B cell (primary cell): Measurements from ENCODE around the gene OTUB2. TPM values are rescaled to one million over a fixed set of nuclear protein-coding genes. Genes with fewer than 3 reads are reported as not detected.

Experiments
- ATAC-seq: fragments of 200-7000 bp; cut with Tn5 transposase; one replicate; pipeline ENCODE4 v1.10.0; 2021; ENCODE audit warnings: low read depth, mild to moderate bottlenecking, moderate number of reproducible peaks, moderate library complexity
- CTCF ChIA-PET: fragments of 350-600 bp; sonication (Branson Sonifier 250); formaldehyde crosslinking; loops from one replicate; lab custom pipeline; 2021; ENCODE audit warnings: antibody characterized with exemption, inconsistent platforms; lab: Charles Lee
- POLR2A ChIA-PET: fragments of 350-600 bp; sonication (Branson Sonifier 250); formaldehyde crosslinking; loops from one replicate; lab custom pipeline; 2021; ENCODE audit warnings: antibody characterized with exemption; lab: Charles Lee
- DNase-seq: peaks from one replicate; pipeline ENCODE4 v3.0.0; 2013
- H2AFZ ChIP-seq: 2 replicates; pipeline ENCODE4 v1.6.1; 2012; ENCODE audit warnings: mild to moderate bottlenecking, low read depth, low read length; ENCODE audit not compliant: insufficient read depth, poor library complexity, severe bottlenecking
- H3K27ac ChIP-seq, 2 donors: 1 replicate in 1 of 2; 2 replicates in 1 of 2; pipeline ENCODE4 v1.5.1; 2012 to 2013; ENCODE audit warnings: low read length in 2 of 2, mild to moderate bottlenecking in 2 of 2, moderate library complexity in 1 of 2
- H3K27me3 ChIP-seq, 4 experiments: fragments of 200-600 bp in 1 of 4; sonication (generic) in 1 of 4; replicated peaks in 1 of 4; 1 replicate in 2 of 4; 2 replicates in 2 of 4; pipeline versions ENCODE4 v1.6.1 to v1.7.0; 2013 to 2016; ENCODE audit warnings: low read length in 3 of 4, mild to moderate bottlenecking in 2 of 4, mixed read lengths in 1 of 4, moderate library complexity in 1 of 4; ENCODE audit not compliant: insufficient read depth in 4 of 4, control insufficient read depth in 3 of 4; ENCODE audit errors: control extremely low read depth in 1 of 4
- H3K36me3 ChIP-seq, 2 experiments: replicated peaks in 1 of 2; 1 replicate in 1 of 2; 2 replicates in 1 of 2; pipeline versions ENCODE4 v1.6.1 to v1.7.1; 2013; ENCODE audit warnings: low read length in 1 of 2; ENCODE audit not compliant: insufficient read depth in 2 of 2, control insufficient read depth in 1 of 2; ENCODE audit errors: control extremely low read depth in 1 of 2, extremely low read depth in 1 of 2
- H3K4me1 ChIP-seq, 2 donors: fragments of 200-600 bp in 1 of 2; sonication (generic) in 1 of 2; 1 replicate in 1 of 2; 2 replicates in 1 of 2; pipeline versions ENCODE4 v1.5.1 to v1.6.1; 2013 to 2017; ENCODE audit warnings: low read length in 2 of 2; ENCODE audit not compliant: control insufficient read depth in 2 of 2, insufficient read depth in 2 of 2
- H3K4me2 ChIP-seq: replicated peaks from 2 replicates; pipeline ENCODE3; 2012; ENCODE audit warnings: mild to moderate bottlenecking, low read depth, low read length; ENCODE audit not compliant: poor library complexity, severe bottlenecking
- H3K4me3 ChIP-seq, 5 experiments: fragments of 200-600 bp in 1 of 5; sonication (generic) in 1 of 5; 1 replicate in 3 of 5; 2 replicates in 2 of 5; pipeline versions ENCODE4 v1.5.1 to v1.7.0; 2011 to 2016; ENCODE audit warnings: low read length in 4 of 5, mild to moderate bottlenecking in 4 of 5, low read depth in 2 of 5, control low read depth in 1 of 5, moderate library complexity in 1 of 5; ENCODE audit not compliant: insufficient read depth in 1 of 5; ENCODE audit errors: control extremely low read depth in 1 of 5, extremely low read depth in 1 of 5
- H3K79me2 ChIP-seq: fragments of 200-600 bp; sonication (generic); one replicate; pipeline ENCODE4 v1.6.0; 2016; ENCODE audit warnings: low read length; ENCODE audit not compliant: control insufficient read depth, insufficient read depth
- H3K9ac ChIP-seq: fragments of 200-600 bp; sonication (generic); 2 replicates; pipeline ENCODE4 v1.6.1; 2017; ENCODE audit warnings: mild to moderate bottlenecking, low read length, moderate library complexity
- H3K9me3 ChIP-seq, 3 donors: one replicate each; pipeline versions ENCODE4 v1.6.1 to v1.7.1; 2013; ENCODE audit warnings: low read length in 2 of 3; ENCODE audit not compliant: control insufficient read depth in 2 of 3, insufficient read depth in 1 of 3; ENCODE audit errors: control extremely low read depth in 1 of 3
- H4K20me1 ChIP-seq: 2 replicates; pipeline ENCODE4 v1.6.0; 2012; ENCODE audit warnings: mild to moderate bottlenecking, low read length; ENCODE audit not compliant: insufficient read depth, control insufficient read depth, poor library complexity, severe bottlenecking
- H3K27ac Mint-ChIP-seq: one replicate; pipeline ENCODE4 v1.8.0; 2021; ENCODE audit warnings: mixed read lengths
- H3K27me3 Mint-ChIP-seq: one replicate; pipeline ENCODE4 v1.8.0; 2021; ENCODE audit warnings: mixed read lengths
- H3K4me1 Mint-ChIP-seq: one replicate; pipeline ENCODE4 v1.8.0; 2021; ENCODE audit warnings: mixed read lengths
- H3K4me3 Mint-ChIP-seq: one replicate; pipeline ENCODE4 v1.8.0; 2021; ENCODE audit warnings: mixed read lengths
- H3K9me3 Mint-ChIP-seq: one replicate; pipeline ENCODE4 v1.8.0; 2022; ENCODE audit warnings: mixed read lengths; ENCODE audit not compliant: insufficient read depth
- EZH2 ChIP-seq: IDR thresholded peaks from 2 replicates; pipeline ENCODE4 v1.6.1; 2012; ENCODE audit warnings: borderline replicate concordance, low read depth, mild to moderate bottlenecking, moderate library complexity, low read length; ENCODE audit not compliant: insufficient read depth, poor library complexity, severe bottlenecking
- WGBS: methylation state at CpG from one replicate; pipeline ENCODE4 v1.1.5; 2013; ENCODE audit warnings: missing lambda C conversion rate; ENCODE audit not compliant: insufficient coverage; 5-methylcytosine and 5-hydroxymethylcytosine counted together
- intact Hi-C: fragments of 100-400 bp; cut with micrococcal nuclease; formaldehyde crosslinking; loops from one replicate; pipeline ENCODE4 v1.10.0; 2022
- polyA plus RNA-seq: library from polyadenylated mRNA; depleted of rRNA; stranded (reverse); fragments of >200 nt; gene quantifications from 2 replicates; pipeline ENCODE4 v1.2.3, GENCODE V29; 2012
- total RNA-seq, 2 donors: library from RNA; stranded (reverse); fragments of 120-200 nt in 1 of 2; gene quantifications; 1 replicate in 1 of 2; 2 replicates in 1 of 2; pipeline versions ENCODE4 v1.2.3 to v1.2.4, GENCODE V29; 2013 to 2022
- TF ChIP-seq, protein P1 (sequence below): fragments of 200-600 bp; IDR thresholded peaks from one replicate; pipeline ENCODE4 v1.8.0; 2022; ENCODE audit warnings: antibody characterized with exemption, mild to moderate bottlenecking

OTUB2 gene
- total and polyA plus RNA-seq, 2 donors (not counting 1 experiment from before 2014, with no cell fraction given): 0.04 to 0.17 TPM

DNA sequence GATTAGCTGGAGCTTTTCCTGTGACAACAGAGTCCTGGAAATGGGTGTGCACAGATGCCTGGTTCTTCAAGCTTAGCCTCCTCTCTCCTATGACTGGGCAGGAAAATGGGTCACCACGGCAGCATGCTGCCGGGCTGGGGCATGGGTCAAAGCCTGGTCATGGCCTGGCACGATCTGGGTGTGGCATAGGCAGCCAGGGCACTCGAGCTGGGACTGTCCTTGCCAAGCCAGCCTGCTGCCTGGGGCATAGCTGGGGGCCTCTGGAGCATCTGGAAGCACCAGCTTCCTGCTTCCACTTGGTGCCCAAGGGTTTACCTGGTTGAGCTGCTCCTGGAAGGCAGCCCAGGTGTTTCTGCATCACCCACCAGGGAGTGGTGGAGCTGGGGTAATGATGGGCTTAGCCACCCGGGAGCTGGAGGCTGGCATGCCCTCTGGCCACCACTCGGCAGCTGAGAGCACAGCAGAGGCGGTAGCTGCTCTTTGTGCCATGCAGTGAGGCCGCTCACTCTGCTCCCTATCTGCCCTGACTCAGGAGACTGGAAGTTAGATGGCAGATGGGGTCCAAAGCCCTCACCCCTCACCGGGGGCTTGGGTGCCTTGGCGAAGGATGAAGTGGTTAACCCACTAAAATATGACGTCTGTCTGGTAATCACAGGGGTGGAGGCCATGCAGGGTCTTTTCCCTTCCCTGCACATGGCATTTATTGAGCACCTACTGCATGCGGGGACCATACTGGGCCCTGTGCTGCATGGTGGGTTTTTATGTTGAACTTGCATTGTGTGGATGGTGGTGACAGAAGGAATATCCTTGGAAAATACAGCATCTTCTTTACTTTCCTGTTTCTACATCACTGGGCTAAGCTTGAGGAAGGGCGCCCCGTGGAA, 1.7 kb downstream of the OTUB2 start:
- Mint-ChIP-seq H3K4me1 (peaks cover 8% of the 10 kb centered on the region), H3K4me3 (peak overlapping the region; percentile 64), H3K9me3 (no peaks in the 10 kb centered on the region), H3K27me3 (peaks cover 13% of the 10 kb centered on the region), H3K27ac (no peak overlapping the region)
- Histone ChIP-seq H3K4me2 (no peak overlapping the region), H4K20me1 (no peaks in the 10 kb centered on the region), H3K79me2 (no peaks in the 10 kb centered on the region), H3K27ac (no peak overlapping the region), H3K36me3 (no peaks in the 10 kb centered on the region), H3K27me3 (peaks cover 0 to 20% (median 9%) of the 10 kb centered on the region in 4 experiments), H2AFZ (no peak overlapping the region), H3K9me3 (no peaks in the 10 kb centered on the region), H3K9ac (no peak overlapping the region), H3K4me3 (no peak overlapping the region), H3K4me1 (peaks cover 9% of the 10 kb centered on the region in 2 donors)
- ChIA-PET POLR2A (no interaction called here), CTCF (interaction anchor here (0.7 to 2.6 kb wide), 7 partner anchors 9 to 109 kb away, joined by 3 to 10 read pairs (median 4); no protein-coding TSS in a partner anchor)
- DNase-seq (no peak), ATAC-seq (no peak)
- TF ChIP-seq, protein P1, sequence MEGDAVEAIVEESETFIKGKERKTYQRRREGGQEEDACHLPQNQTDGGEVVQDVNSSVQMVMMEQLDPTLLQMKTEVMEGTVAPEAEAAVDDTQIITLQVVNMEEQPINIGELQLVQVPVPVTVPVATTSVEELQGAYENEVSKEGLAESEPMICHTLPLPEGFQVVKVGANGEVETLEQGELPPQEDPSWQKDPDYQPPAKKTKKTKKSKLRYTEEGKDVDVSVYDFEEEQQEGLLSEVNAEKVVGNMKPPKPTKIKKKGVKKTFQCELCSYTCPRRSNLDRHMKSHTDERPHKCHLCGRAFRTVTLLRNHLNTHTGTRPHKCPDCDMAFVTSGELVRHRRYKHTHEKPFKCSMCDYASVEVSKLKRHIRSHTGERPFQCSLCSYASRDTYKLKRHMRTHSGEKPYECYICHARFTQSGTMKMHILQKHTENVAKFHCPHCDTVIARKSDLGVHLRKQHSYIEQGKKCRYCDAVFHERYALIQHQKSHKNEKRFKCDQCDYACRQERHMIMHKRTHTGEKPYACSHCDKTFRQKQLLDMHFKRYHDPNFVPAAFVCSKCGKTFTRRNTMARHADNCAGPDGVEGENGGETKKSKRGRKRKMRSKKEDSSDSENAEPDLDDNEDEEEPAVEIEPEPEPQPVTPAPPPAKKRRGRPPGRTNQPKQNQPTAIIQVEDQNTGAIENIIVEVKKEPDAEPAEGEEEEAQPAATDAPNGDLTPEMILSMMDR: no peak
- no peak for TF ChIP-seq EZH2
- intact Hi-C loops: no loop called here
- 91% methylated on average over 13 of the region's 14 CpGs for WGBS

DNA sequence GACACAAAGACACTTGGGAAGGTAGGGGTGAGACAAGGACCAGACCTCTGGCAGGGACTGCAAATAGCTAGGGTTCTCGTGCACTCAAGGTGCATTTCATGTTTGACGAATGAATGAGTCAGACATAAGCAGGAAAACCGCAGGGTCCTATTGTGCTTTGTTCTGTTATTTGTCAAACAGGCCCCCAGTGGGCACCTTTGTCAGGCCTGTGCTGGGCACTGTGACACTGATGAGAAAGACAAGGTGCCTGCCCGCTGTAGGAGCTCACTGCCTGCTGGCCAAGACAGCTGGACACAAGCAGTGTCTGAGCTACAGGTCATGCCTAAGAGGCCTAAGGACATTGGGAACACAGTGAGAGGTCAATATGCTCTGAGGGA, 2.3 kb downstream of the OTUB2 start:
- H2AFZ ChIP-seq: no peak overlapping the region
- peaks cover 9% of the 10 kb centered on the region in 2 donors for H3K4me1 ChIP-seq
- no peak overlapping the region for H3K27ac ChIP-seq
- peaks cover 0 to 20% (median 8%) of the 10 kb centered on the region in 4 experiments for H3K27me3 ChIP-seq
- CTCF ChIA-PET: interaction anchor here (1.0 to 2.6 kb wide), 5 partner anchors 8 to 108 kb away, joined by 3 to 10 read pairs (median 4); no protein-coding TSS in a partner anchor
- no peaks in the 10 kb centered on the region for H3K79me2 ChIP-seq
- H3K4me3 Mint-ChIP-seq: peak overlapping the region; percentile 64
- no peaks in the 10 kb centered on the region for H3K9me3 Mint-ChIP-seq
- H4K20me1 ChIP-seq: no peaks in the 10 kb centered on the region
- no peak overlapping the region for H3K9ac ChIP-seq
- no peak overlapping the region for H3K4me2 ChIP-seq
- H3K27ac Mint-ChIP-seq: no peak overlapping the region
- POLR2A ChIA-PET: no interaction called here
- peaks cover 8% of the 10 kb centered on the region for H3K27me3 Mint-ChIP-seq
- H3K4me1 Mint-ChIP-seq: peaks cover 8% of the 10 kb centered on the region
- TF ChIP-seq EZH2: no peak
- TF ChIP-seq, protein P1: no peak
- no peak for DNase-seq
- intact Hi-C loops: no loop called here
- WGBS: 76% methylated on average over 4 of the region's 4 CpGs
- no peak for ATAC-seq
- H3K9me3 ChIP-seq: no peaks in the 10 kb centered on the region
- no peaks in the 10 kb centered on the region for H3K36me3 ChIP-seq
- H3K4me3 ChIP-seq: no peak overlapping the region
